CD4-positive, CD25-positive, alpha-beta regulatory T cell (primary cell): ENCODE measurements around the gene EIF4A3. TPM values are rescaled to one million over a fixed set of nuclear protein-coding genes. Genes with fewer than 3 reads are reported as not detected.

Experiments
- ATAC-seq, 2 donors: fragments of 150-1000 bp; cut with Tn5 transposase; one replicate each; pipeline ENCODE4 v1.10.0; 2021; ENCODE audit warnings: low read depth in 2 of 2, moderate number of reproducible peaks in 2 of 2, moderate library complexity in 1 of 2
- DNase-seq, 3 donors: peaks; one replicate each; pipeline versions ENCODE4 v3.0.0 to v3.0.0-alpha.2; 2012 to 2022; ENCODE audit warnings: mixed read lengths in 1 of 3
- H3K27ac ChIP-seq: one replicate; pipeline ENCODE4 v1.7.0; 2013; ENCODE audit warnings: mild to moderate bottlenecking, low read length; ENCODE audit not compliant: insufficient read depth, poor library complexity, severe bottlenecking
- H3K27me3 ChIP-seq: one replicate; pipeline ENCODE4 v1.7.0; 2013; ENCODE audit warnings: low read length; ENCODE audit not compliant: control insufficient read depth, insufficient read depth
- H3K36me3 ChIP-seq: one replicate; pipeline ENCODE4 v1.7.0; 2013; ENCODE audit warnings: mild to moderate bottlenecking, low read length, moderate library complexity; ENCODE audit not compliant: control insufficient read depth, insufficient read depth
- H3K4me1 ChIP-seq: 2 replicates; pipeline ENCODE4 v1.7.0; 2013; ENCODE audit warnings: mild to moderate bottlenecking, low read length; ENCODE audit not compliant: insufficient read depth, control insufficient read depth, poor library complexity, severe bottlenecking
- H3K4me3 ChIP-seq: one replicate; pipeline ENCODE4 v1.7.0; 2013; ENCODE audit warnings: low read depth, mild to moderate bottlenecking, low read length, moderate library complexity
- H3K9me3 ChIP-seq, 2 experiments: 1 replicate in 1 of 2; 2 replicates in 1 of 2; pipeline ENCODE4 v1.7.0; 2013; ENCODE audit warnings: low read length in 2 of 2, mild to moderate bottlenecking in 1 of 2, moderate library complexity in 1 of 2; ENCODE audit not compliant: control insufficient read depth in 2 of 2
- H3K27ac Mint-ChIP-seq, 3 donors: one replicate each; pipeline ENCODE4 v1.8.0; 2020 to 2022; ENCODE audit warnings: mild to moderate bottlenecking in 3 of 3, mixed read lengths in 3 of 3, moderate library complexity in 2 of 3
- H3K27me3 Mint-ChIP-seq: one replicate; pipeline ENCODE4 v1.8.0; 2022; ENCODE audit warnings: mild to moderate bottlenecking, mixed read lengths
- H3K36me3 Mint-ChIP-seq: one replicate; pipeline ENCODE4 v1.8.0; 2020; ENCODE audit warnings: mixed read lengths
- H3K4me1 Mint-ChIP-seq, 4 donors: one replicate each; pipeline ENCODE4 v1.8.0; 2020 to 2022; ENCODE audit warnings: mixed read lengths in 4 of 4, mild to moderate bottlenecking in 1 of 4
- H3K4me3 Mint-ChIP-seq, 4 donors: one replicate each; pipeline ENCODE4 v1.8.0; 2020 to 2022; ENCODE audit warnings: mild to moderate bottlenecking in 4 of 4, mixed read lengths in 4 of 4, moderate library complexity in 3 of 4
- H3K9me3 Mint-ChIP-seq, 7 donors: one replicate each; pipeline ENCODE4 v1.8.0; 2020 to 2022; ENCODE audit warnings: mixed read lengths in 7 of 7, mild to moderate bottlenecking in 3 of 7, moderate library complexity in 2 of 7
- polyA plus RNA-seq, 4 donors: library from polyadenylated mRNA; unstranded; fragments of 300-500 nt; fragmentation: Illumina TruSeq; gene quantifications; one replicate each; pipeline ENCODE4 v1.2.3, GENCODE V29; 2021
- total RNA-seq: library from RNA; stranded (reverse); gene quantifications from one replicate; pipeline ENCODE4 v1.2.3, GENCODE V29; 2022

Gene EIF4A3
- total and polyA plus RNA-seq, 5 donors from 2014 or later: 91.7 to 122 (median 108) TPM

DNA sequence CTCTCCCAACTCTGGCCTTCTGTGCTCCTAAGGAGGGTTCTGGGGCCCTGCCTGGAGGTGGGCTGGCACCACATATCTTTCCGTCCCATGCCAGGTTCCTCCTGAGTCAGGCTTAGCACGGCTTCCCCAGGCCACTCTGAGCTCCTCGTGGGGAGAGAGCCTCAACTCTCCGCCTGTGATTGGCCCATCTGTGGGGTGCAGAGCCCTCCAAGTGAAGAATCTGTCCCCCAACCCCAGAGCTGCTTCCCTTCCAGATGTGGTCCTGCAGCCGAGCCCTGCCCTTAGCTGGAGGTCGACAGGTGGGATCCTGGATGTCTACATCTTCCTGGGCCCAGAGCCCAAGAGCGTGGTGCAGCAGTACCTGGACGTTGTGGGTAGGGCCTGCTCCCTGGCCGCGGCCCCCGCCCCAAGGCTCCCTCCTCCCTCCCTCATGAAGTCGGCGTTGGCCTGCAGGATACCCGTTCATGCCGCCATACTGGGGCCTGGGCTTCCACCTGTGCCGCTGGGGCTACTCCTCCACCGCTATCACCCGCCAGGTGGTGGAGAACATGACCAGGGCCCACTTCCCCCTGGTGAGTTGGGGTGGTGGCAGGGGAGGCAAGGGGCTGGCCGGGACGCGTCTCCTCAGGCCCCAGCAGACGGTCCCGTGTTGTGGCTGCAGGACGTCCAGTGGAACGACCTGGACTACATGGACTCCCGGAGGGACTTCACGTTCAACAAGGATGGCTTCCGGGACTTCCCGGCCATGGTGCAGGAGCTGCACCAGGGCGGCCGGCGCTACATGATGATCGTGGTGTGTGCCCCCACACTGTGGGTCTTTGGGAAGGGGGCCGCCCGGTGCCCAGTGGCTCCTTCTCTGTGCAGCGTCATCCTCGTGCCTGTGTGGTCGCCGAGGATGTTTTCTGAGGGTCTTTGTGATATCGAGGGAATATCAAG lies 38.6 kb downstream of the EIF4A3 start:
- ATAC-seq (no peak), DNase-seq (no peak)
- Mint-ChIP-seq H3K36me3 (no peaks in the 10 kb centered on the region), H3K9me3 (peaks cover 0 to under 1% (median 0%) of the 10 kb centered on the region in 7 donors), H3K27ac (peak overlapping the region in 1 of 3 donors; percentile 62), H3K4me1 (peaks cover 0 to 3% (median 2%) of the 10 kb centered on the region in 4 donors), H3K27me3 (peaks cover 3% of the 10 kb centered on the region), H3K4me3 (no peak overlapping the region)
- Histone ChIP-seq H3K4me3 (no peak overlapping the region), H3K4me1 (no peaks in the 10 kb centered on the region), H3K27me3 (no peaks in the 10 kb centered on the region), H3K9me3 (no peaks in the 10 kb centered on the region), H3K36me3 (no peaks in the 10 kb centered on the region), H3K27ac (no peak overlapping the region)

DNA sequence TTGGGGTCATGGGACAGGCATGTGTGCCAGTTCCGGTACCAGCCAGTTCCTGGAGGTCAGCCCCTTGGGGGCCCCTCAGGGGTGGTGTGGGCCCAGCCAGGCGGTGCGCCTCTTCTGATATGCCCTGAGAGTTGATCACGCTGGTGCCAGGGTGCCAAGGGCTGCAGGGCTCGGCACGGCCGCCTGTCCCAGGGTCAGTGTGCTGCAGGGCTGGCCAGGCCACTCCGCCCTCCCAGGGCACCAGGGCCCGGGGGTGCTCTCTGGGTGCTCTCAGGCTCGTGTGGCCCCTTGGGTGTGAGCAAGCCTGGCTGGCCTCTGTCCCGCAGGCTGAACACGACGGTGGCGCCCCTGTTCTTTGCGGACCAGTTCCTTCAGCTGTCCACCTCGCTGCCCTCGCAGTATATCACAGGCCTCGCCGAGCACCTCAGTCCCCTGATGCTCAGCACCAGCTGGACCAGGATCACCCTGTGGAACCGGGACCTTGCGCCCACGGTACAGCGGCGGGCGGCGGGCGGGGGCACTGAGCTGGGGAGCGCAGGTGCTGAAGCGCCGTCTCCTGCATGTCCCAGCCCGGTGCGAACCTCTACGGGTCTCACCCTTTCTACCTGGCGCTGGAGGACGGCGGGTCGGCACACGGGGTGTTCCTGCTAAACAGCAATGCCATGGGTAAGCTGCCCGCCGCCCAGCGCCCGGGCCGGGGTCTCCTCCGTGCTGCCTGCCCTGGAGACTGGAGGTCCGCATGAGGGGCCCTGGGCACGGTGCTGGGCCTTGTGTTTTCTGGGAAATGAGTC lies 39.5 kb downstream of the EIF4A3 start:
- Mint-ChIP-seq H3K9me3 (peaks cover 0 to 2% (median 0%) of the 10 kb centered on the region in 7 donors), H3K27ac (peak overlapping the region in 1 of 3 donors; percentile 62), H3K4me3 (no peak overlapping the region), H3K27me3 (peaks cover 6% of the 10 kb centered on the region), H3K4me1 (peaks cover 0 to 11% (median 5%) of the 10 kb centered on the region in 4 donors), H3K36me3 (no peaks in the 10 kb centered on the region)
- Histone ChIP-seq H3K27ac (no peak overlapping the region), H3K27me3 (no peaks in the 10 kb centered on the region), H3K36me3 (no peaks in the 10 kb centered on the region), H3K9me3 (no peaks in the 10 kb centered on the region), H3K4me3 (no peak overlapping the region), H3K4me1 (no peaks in the 10 kb centered on the region)
- DNase-seq (no peak), ATAC-seq (no peak)

DNA sequence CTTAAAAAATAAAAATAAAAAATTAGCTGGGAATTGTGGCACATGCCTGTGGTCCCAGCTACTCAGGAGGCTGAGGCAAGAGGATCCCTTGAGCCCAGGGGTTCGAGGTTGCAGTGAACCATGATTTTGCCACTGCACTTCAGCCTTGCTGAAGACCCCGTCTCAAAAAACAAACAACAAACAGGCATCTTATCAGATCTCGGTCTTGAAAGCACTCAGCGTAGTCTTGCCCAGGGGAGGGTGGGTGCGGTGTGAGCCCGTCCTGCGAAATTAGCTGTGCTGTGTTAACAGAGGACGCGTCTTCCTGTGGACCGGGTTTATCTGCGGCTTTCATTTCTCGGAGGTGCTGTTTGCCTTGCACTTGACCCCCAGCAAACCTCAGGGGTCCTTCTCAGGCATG lies 40.2 kb downstream of the EIF4A3 start:
- peaks cover 0 to 2% (median 0%) of the 10 kb centered on the region in 7 donors for H3K9me3 Mint-ChIP-seq
- DNase-seq (no peak), ATAC-seq (no peak)
- Histone ChIP-seq H3K27ac (no peak overlapping the region), H3K9me3 (no peaks in the 10 kb centered on the region), H3K4me3 (no peak overlapping the region), H3K36me3 (no peaks in the 10 kb centered on the region), H3K4me1 (peaks cover 6% of the 10 kb centered on the region), H3K27me3 (no peaks in the 10 kb centered on the region)
- no peak overlapping the region for H3K27ac Mint-ChIP-seq
- peaks cover 0 to 18% (median 9%) of the 10 kb centered on the region in 4 donors for H3K4me1 Mint-ChIP-seq
- H3K4me3 Mint-ChIP-seq: no peak overlapping the region
- no peaks in the 10 kb centered on the region for H3K36me3 Mint-ChIP-seq
- H3K27me3 Mint-ChIP-seq: peaks cover 6% of the 10 kb centered on the region

DNA sequence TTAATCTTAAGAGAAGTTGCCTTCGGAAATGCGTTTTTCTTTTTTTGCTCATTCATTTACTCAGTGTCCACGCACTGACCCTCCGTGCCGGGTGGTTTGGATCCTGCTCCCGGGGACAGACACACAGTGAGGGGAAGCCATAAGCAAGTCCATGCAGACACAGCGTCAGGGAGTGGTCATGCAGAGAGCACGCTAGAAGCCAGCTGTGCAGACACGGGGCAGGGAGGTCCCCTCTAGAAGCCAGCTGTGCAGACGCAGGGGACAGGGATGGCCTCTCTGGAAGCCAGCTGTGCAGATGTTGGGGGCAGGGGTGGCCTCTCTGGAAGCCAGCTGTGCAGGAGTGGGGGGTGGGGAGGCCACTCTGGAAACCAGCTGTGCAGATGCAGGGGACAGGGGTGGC lies 40.8 kb downstream of the EIF4A3 start:
- DNase-seq (no peak), ATAC-seq (no peak)
- Mint-ChIP-seq H3K4me1 (peaks cover 0 to 18% (median 9%) of the 10 kb centered on the region in 4 donors), H3K27ac (no peak overlapping the region), H3K9me3 (peaks cover 0 to 2% (median 0%) of the 10 kb centered on the region in 7 donors), H3K36me3 (no peaks in the 10 kb centered on the region), H3K27me3 (peaks cover 6% of the 10 kb centered on the region), H3K4me3 (no peak overlapping the region)
- H3K9me3 ChIP-seq: no peaks in the 10 kb centered on the region
- H3K4me3 ChIP-seq: no peak overlapping the region
- peaks cover 7% of the 10 kb centered on the region for H3K4me1 ChIP-seq
- H3K27ac ChIP-seq: no peak overlapping the region
- no peaks in the 10 kb centered on the region for H3K27me3 ChIP-seq
- H3K36me3 ChIP-seq: no peaks in the 10 kb centered on the region

DNA sequence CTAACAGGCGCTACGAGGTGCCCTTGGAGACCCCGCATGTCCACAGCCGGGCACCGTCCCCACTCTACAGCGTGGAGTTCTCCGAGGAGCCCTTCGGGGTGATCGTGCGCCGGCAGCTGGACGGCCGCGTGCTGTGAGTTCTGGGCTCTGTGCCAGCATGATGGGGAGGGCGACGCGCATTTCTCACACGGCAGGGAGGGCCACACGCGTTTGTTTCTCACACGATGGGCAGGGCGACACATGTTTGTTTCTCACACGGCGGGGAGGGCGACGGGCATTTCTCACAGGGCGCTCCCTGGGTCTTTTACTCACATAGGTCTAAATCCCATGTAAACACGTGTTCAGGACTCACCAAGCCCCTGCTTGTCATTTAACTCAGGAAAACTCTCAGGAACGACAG lies 41.2 kb downstream of the EIF4A3 start:
- Mint-ChIP-seq H3K27ac (no peak overlapping the region), H3K4me3 (no peak overlapping the region), H3K27me3 (peaks cover 6% of the 10 kb centered on the region), H3K4me1 (peaks cover 2 to 21% (median 11%) of the 10 kb centered on the region in 4 donors), H3K36me3 (no peaks in the 10 kb centered on the region), H3K9me3 (peaks cover 0 to 2% (median 0%) of the 10 kb centered on the region in 7 donors)
- Histone ChIP-seq H3K9me3 (no peaks in the 10 kb centered on the region), H3K27me3 (no peaks in the 10 kb centered on the region), H3K4me3 (no peak overlapping the region), H3K36me3 (no peaks in the 10 kb centered on the region), H3K27ac (no peak overlapping the region), H3K4me1 (peaks cover 11% of the 10 kb centered on the region)
- ATAC-seq: no peak
- no peak for DNase-seq

DNA sequence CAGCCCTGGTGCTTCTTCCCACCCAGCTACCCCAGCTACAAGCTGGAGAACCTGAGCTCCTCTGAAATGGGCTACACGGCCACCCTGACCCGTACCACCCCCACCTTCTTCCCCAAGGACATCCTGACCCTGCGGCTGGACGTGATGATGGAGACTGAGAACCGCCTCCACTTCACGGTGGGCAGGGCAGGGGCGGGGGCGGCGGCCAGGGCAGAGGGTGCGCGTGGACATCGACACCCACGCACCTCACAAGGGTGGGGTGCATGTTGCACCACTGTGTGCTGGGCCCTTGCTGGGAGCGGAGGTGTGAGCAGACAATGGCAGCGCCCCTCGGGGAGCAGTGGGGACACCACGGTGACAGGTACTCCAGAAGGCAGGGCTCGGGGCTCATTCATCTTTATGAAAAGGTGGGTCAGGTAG lies 42.0 kb downstream of the EIF4A3 start:
- no peak overlapping the region for H3K27ac Mint-ChIP-seq

DNA sequence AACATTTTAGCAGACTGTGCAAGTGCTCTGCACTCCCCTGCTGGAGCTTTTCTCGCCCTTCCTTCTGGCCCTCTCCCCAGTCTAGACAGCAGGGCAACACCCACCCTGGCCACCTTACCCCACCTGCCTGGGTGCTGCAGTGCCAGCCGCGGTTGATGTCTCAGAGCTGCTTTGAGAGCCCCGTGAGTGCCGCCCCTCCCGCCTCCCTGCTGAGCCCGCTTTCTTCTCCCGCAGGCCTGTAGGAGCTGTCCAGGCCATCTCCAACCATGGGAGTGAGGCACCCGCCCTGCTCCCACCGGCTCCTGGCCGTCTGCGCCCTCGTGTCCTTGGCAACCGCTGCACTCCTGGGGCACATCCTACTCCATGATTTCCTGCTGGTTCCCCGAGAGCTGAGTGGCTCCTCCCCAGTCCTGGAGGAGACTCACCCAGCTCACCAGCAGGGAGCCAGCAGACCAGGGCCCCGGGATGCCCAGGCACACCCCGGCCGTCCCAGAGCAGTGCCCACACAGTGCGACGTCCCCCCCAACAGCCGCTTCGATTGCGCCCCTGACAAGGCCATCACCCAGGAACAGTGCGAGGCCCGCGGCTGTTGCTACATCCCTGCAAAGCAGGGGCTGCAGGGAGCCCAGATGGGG lies 42.5 kb downstream of the EIF4A3 start:
- DNase-seq (no peak), ATAC-seq (no peak)
- no peak overlapping the region for H3K4me3 ChIP-seq
- no peaks in the 10 kb centered on the region for H3K27me3 ChIP-seq
- H3K27ac ChIP-seq: no peak overlapping the region
- peaks cover 11% of the 10 kb centered on the region for H3K27me3 Mint-ChIP-seq
- H3K4me1 Mint-ChIP-seq: peaks cover 8 to 29% (median 17%) of the 10 kb centered on the region in 4 donors
- no peak overlapping the region for H3K27ac Mint-ChIP-seq
- H3K4me1 ChIP-seq: peaks cover 19% of the 10 kb centered on the region
- no peaks in the 10 kb centered on the region for H3K36me3 ChIP-seq
- peaks cover 0 to 2% (median 0%) of the 10 kb centered on the region in 7 donors for H3K9me3 Mint-ChIP-seq
- no peaks in the 10 kb centered on the region for H3K9me3 ChIP-seq
- H3K36me3 Mint-ChIP-seq: no peaks in the 10 kb centered on the region
- peak overlapping the region in 2 of 4 donors; percentile 27 to 92 for H3K4me3 Mint-ChIP-seq

More for the DNA sequence above, 42.0 kb downstream of the EIF4A3 start:
- no peaks in the 10 kb centered on the region for H3K9me3 ChIP-seq
- Mint-ChIP-seq H3K4me1 (peaks cover 8 to 28% (median 17%) of the 10 kb centered on the region in 4 donors), H3K27me3 (peaks cover 11% of the 10 kb centered on the region), H3K9me3 (peaks cover 0 to 2% (median 0%) of the 10 kb centered on the region in 7 donors), H3K4me3 (peak overlapping the region in 1 of 4 donors; percentile 29), H3K36me3 (no peaks in the 10 kb centered on the region)
- no peaks in the 10 kb centered on the region for H3K27me3 ChIP-seq
- H3K4me1 ChIP-seq: peaks cover 19% of the 10 kb centered on the region
- no peaks in the 10 kb centered on the region for H3K36me3 ChIP-seq
- no peak overlapping the region for H3K4me3 ChIP-seq
- H3K27ac ChIP-seq: no peak overlapping the region
- no peak for DNase-seq
- ATAC-seq: no peak
